Measurements from ENCODE around the gene PPP5C. TPM values are rescaled to one million over a fixed set of nuclear protein-coding genes. Genes with fewer than 3 reads are reported as not detected.

Gene PPP5C
- total RNA-seq, 4 donors from 2014 or later, result 47.4 to 74.9 (median 62.8) TPM

GRCh38 chr19:46390866-46391265, 44.0 kb downstream of the PPP5C start:
- ATAC-seq, result no peak
- Histone ChIP-seq H3K4me1 (no peaks in the 10 kb centered on the region), H3K27ac (no peak overlapping the region), H3K27me3 (no peaks in the 10 kb centered on the region), H3K4me3 (no peak overlapping the region), H3K9me3 (no peaks in the 10 kb centered on the region), H3K36me3 (peaks cover 0 to 54% of the 10 kb centered on the region in 2 donors)
- DNase-seq, result no peak
- TF ChIP-seq POLR2A (IDR thresholded peaks at IDR 0.05), result no peak
- TF ChIP-seq CTCF (IDR thresholded peaks at IDR 0.05 in 4 of 5, conservative IDR thresholded peaks at IDR 0.05 in 1 of 5), result no peak
- in situ Hi-C loops (cut with MboI; ENCODE audit: low sequenced_read_pairs in 4 of 4) (loop anchor here in 1 of 4 donors (10.0 kb wide), 1 partner anchor 124 kb away; no protein-coding TSS in a partner anchor), intact Hi-C loops (cut with DNase I; ENCODE audit: low total_unique reads) (no loop called here)

- ATAC-seq (no peak), DNase-seq (no peak)
- H3K4me3 ChIP-seq, result no peak overlapping the region
- in situ Hi-C loops (cut with MboI; ENCODE audit: low sequenced_read_pairs in 4 of 4) (loop anchor here in 1 of 4 donors (10.0 kb wide), 1 partner anchor 123 kb away; no protein-coding TSS in a partner anchor), intact Hi-C loops (cut with DNase I; ENCODE audit: low total_unique reads) (no loop called here)
- H3K9me3 ChIP-seq, result no peaks in the 10 kb centered on the region
- peaks cover 0 to 54% of the 10 kb centered on the region in 2 donors for H3K36me3 ChIP-seq
- H3K27ac ChIP-seq, result no peak overlapping the region
- TF ChIP-seq CTCF (IDR thresholded peaks at IDR 0.05 in 4 of 5, conservative IDR thresholded peaks at IDR 0.05 in 1 of 5) (no peak), POLR2A (IDR thresholded peaks at IDR 0.05) (no peak)
- no peaks in the 10 kb centered on the region for H3K4me1 ChIP-seq
- H3K27me3 ChIP-seq, result no peaks in the 10 kb centered on the region
These were observed 44.7 kb downstream of the PPP5C start for GRCh38 chr19:46391296-46392251.

- Histone ChIP-seq H3K27ac (no peak overlapping the region), H3K4me3 (no peak overlapping the region), H3K9me3 (no peaks in the 10 kb centered on the region), H3K36me3 (peaks cover 0 to 48% of the 10 kb centered on the region in 2 donors), H3K4me1 (no peaks in the 10 kb centered on the region), H3K27me3 (no peaks in the 10 kb centered on the region)
- ATAC-seq (no peak), DNase-seq (no peak)
- TF ChIP-seq POLR2A (IDR thresholded peaks at IDR 0.05), result no peak
- no peak for TF ChIP-seq CTCF (IDR thresholded peaks at IDR 0.05 in 4 of 5, conservative IDR thresholded peaks at IDR 0.05 in 1 of 5)
- in situ Hi-C loops (cut with MboI; ENCODE audit: low sequenced_read_pairs in 4 of 4), result loop anchor here in 1 of 4 donors (10.0 kb wide), 1 partner anchor 122 kb away; no protein-coding TSS in a partner anchor
- intact Hi-C loops (cut with DNase I; ENCODE audit: low total_unique reads), result no loop called here
These were observed 45.4 kb downstream of the PPP5C start for GRCh38 chr19:46392252-46392801.

GRCh38 chr19:46392837-46393236, 46.0 kb downstream of the PPP5C start:
- DNase-seq, result no peak
- in situ Hi-C loops (cut with MboI; ENCODE audit: low sequenced_read_pairs in 4 of 4), result loop anchor here in 1 of 4 donors (10.0 kb wide), 1 partner anchor 122 kb away; no protein-coding TSS in a partner anchor
- peaks cover 0 to 43% of the 10 kb centered on the region in 2 donors for H3K36me3 ChIP-seq
- no peaks in the 10 kb centered on the region for H3K9me3 ChIP-seq
- no peak for TF ChIP-seq CTCF (IDR thresholded peaks at IDR 0.05 in 4 of 5, conservative IDR thresholded peaks at IDR 0.05 in 1 of 5)
- no peak for TF ChIP-seq POLR2A (IDR thresholded peaks at IDR 0.05)
- no peak overlapping the region for H3K4me3 ChIP-seq
- H3K4me1 ChIP-seq, result no peaks in the 10 kb centered on the region
- intact Hi-C loops (cut with DNase I; ENCODE audit: low total_unique reads), result no loop called here
- H3K27ac ChIP-seq, result no peak overlapping the region
- no peak for ATAC-seq
- H3K27me3 ChIP-seq, result no peaks in the 10 kb centered on the region

All from gastrocnemius medialis (tissue), 4 donors.